LNCAP (cell line): ENCODE data around the gene SLC36A4.

Experiments
- CTCF ChIP-seq: fragments of 450-650 bp; IDR thresholded peaks from 2 replicates; pipeline ENCODE4 v1.5.1; 2017; ENCODE audit warnings: mild to moderate bottlenecking

The SLC36A4 gene

GRCh38 chr11:93197380-93198214 is at the start of gene SLC36A4:
TSS of gene SLC36A4 (minus strand) at chr11:93197991. CDS start at chr11:93197832, 159 bp downstream.
- TF ChIP-seq CTCF, result no peak

- no peak for TF ChIP-seq CTCF
Measured at GRCh38 chr11:93244018-93244417, 46.2 kb upstream of the SLC36A4 start.

- no peak for TF ChIP-seq CTCF
Measured at GRCh38 chr11:93239966-93240365, 42.2 kb upstream of the SLC36A4 start.

- TF ChIP-seq CTCF, result no peak
Measured at GRCh38 chr11:93238956-93239355, 41.2 kb upstream of the SLC36A4 start.

- peak; percentile 71 for TF ChIP-seq CTCF
Measured at GRCh38 chr11:93236741-93237675, 39.2 kb upstream of the SLC36A4 start.

- TF ChIP-seq CTCF, result peak; percentile 95
Measured at GRCh38 chr11:93234602-93235207, 36.9 kb upstream of the SLC36A4 start.

GRCh38 chr11:93229876-93230275 is 32.1 kb upstream of the SLC36A4 start:
- no peak for TF ChIP-seq CTCF
